Erythroblast (primary cell): ENCODE measurements around the gene ATG9A.
A peak's percentile ranks its signal among the peaks of the same experiment; 100 is the strongest.

Experiments
- DNase-seq, 2 experiments: peaks; one replicate each; lab custom pipeline; 2025; lab: John Stamatoyannopoulos, UW
- GATA1 ChIP-seq: IDR thresholded peaks from 2 replicates; pipeline ENCODE4 v1.6.1; 2011; ENCODE audit warnings: low read depth, mild to moderate bottlenecking, control low read depth, low read length, moderate library complexity
- POLR2A ChIP-seq: IDR thresholded peaks from 2 replicates; pipeline ENCODE4 v1.6.1; 2011; ENCODE audit warnings: mild to moderate bottlenecking, low read length

Gene ATG9A, protein sequence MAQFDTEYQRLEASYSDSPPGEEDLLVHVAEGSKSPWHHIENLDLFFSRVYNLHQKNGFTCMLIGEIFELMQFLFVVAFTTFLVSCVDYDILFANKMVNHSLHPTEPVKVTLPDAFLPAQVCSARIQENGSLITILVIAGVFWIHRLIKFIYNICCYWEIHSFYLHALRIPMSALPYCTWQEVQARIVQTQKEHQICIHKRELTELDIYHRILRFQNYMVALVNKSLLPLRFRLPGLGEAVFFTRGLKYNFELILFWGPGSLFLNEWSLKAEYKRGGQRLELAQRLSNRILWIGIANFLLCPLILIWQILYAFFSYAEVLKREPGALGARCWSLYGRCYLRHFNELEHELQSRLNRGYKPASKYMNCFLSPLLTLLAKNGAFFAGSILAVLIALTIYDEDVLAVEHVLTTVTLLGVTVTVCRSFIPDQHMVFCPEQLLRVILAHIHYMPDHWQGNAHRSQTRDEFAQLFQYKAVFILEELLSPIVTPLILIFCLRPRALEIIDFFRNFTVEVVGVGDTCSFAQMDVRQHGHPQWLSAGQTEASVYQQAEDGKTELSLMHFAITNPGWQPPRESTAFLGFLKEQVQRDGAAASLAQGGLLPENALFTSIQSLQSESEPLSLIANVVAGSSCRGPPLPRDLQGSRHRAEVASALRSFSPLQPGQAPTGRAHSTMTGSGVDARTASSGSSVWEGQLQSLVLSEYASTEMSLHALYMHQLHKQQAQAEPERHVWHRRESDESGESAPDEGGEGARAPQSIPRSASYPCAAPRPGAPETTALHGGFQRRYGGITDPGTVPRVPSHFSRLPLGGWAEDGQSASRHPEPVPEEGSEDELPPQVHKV

DNA sequence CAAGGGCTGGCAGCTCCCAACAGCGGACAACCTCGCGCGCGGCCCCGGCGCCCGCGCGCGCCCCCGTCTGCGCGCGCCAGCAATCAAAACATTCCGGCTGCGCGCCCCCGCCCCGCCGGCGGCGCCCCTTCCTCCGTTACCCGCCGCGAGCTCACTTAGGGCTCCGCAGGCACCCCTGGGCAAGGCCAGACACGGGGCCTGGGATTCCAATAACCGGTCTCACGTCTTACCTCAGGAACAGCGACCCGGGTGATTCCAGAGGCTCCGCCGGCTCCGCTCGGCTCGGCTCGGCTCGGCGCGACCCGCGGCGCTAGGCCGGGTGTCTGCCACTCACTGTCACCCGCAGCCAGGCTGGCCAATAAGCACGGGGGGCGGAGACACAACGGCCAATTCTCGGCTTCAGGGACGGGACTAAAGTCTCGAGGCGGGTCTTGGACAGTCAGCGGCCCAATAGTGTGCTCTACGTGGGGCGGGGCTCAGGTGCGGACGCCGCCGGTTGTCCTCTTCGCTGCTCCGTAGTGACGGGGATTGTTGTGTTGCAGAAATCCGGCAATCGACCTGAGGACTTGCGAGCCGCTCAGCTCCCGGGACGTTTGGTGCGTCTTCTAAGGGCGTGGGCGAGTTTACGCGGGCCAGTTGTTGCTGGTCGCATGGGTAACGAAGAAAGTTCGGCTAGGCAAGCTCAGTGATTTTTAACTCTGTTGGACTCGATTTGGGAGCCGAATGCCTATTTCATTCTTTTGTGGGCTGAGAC is at the start of gene ATG9A, which contains the start of gene ANKZF1:
Gene ATG9A (minus strand): TSS at position 332 of the 754 bp plus-strand sequence. CDS start 1,612 bp downstream, outside the sequence.
Gene ANKZF1 (plus strand): TSS at position 502 of the 754 bp plus-strand sequence. CDS start 452 bp downstream, outside the sequence.
- peak; percentile 99 for DNase-seq
- TF ChIP-seq POLR2A (peak; percentile 93), GATA1 (no peak)

DNA sequence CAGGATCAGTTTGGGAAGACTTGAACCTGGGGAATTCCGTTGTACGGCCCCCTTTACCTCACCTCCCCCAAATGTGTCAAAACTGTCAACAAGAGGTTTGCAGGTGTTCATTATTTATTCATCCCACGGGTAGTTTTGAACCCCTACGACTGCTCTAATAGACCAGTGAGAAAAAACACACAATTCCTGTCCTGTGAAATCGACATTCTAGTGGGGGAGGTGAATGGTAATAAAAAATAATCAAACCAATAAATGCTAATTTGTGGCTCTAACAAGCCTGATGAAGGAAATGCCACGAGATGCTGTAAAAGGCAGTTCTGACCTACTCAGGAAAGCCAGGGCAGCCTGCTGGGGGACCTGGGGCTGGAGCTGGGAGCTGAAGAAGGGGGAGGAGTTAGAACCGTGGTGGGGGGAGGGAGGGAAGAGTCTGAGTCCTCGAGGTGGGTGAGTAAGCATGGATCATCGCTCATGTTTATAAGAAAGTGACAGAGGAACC is 49.3 kb upstream of the ATG9A start:
- no peak for TF ChIP-seq POLR2A
- no peak for TF ChIP-seq GATA1
- no peak for DNase-seq

DNA sequence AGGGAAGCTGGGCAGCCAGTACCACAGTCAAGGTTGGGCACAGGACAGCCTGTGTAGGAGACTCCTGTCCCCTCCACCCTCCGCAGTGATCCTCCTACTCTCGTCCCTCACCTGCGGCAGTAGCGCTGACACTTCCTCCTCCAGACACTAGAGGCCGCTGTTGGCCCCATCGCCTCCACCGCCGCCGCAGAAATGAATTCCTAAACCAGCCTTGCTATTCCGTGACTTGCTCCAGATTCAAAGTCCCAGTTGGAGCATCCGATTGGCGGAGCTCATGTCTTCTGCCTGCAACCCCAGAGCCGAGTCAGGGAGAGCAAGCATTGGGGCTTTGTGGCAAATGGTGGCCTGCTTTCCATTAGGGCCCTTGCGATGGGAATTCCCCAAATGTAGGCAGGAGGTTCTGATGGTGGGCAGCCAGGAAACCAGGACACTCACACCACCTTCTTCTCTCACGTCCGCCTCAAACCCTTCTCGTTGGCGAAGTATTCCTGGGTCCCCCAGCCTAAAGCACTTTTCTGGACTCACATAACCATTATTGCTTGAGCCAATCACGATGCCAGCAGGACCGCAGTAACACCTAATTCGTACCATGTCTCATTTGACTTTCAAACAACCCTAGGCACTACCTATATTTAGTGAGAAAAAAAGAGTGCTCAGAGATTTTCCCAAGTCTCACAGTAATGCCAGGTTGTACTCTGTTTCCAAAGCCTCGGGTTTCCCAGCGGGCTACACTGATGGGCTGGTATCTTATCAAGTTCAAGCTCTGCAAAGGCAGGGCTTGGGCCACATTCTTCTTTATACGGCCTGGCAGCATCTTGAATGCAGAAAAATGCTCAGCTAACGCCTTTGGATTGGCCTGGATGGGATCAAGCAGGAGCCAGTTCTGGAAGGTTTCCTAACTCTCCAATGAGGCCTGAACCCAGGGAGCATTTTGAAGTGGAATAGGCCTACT is 48.5 kb upstream of the ATG9A start:
- no peak for TF ChIP-seq POLR2A
- TF ChIP-seq GATA1: no peak
- DNase-seq: peak; percentile 76 to 90

DNA sequence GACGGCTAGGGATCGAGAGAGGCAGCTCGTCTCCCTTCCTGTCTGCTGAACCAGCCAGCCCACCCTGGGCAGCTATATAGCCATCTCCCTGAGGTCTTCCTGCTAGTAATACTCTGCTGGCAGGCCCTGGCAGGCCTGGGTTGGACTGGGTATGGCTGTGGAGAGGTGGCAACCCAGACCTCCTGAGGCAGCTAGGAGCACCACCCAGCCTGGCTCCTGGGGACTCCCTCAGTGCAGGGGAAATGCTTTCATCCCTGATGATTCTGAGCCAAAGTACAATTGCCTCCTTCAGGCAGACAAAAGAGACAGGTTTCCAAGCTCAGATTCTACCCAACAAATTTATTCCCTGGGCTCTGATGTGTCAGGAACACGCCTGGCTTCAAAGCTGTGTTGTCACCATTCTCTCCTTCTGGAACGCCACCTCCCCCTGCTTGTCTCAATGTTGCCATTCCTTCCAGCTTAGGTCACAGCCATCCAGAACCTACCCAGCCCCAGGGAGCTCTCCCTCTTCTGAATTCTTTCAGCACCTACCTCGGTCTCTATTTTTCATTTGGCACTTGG is 45.0 kb upstream of the ATG9A start:
- TF ChIP-seq POLR2A (no peak), GATA1 (no peak)
- DNase-seq: no peak

DNA sequence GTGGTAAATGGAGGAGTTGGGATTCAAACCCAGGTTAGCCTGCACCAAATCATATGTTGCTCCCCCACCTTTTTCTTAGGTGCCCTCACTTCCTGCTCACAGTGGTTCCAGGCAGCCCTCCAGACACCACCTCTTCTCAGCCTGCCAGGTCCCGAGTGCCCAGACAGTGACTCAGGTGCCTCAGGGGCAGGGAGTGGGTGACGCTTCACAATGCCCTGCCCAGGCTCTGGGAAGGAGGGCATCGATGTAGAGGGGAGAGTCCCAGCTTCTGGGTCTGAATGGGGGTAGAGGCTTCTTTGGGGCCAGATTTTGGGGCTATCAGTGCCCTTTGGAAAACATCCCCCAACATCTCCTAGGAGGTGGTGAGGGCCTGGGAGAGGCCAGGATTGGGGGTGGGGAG is 44.5 kb upstream of the ATG9A start:
- no peak for DNase-seq
- TF ChIP-seq GATA1 (no peak), POLR2A (no peak)

DNA sequence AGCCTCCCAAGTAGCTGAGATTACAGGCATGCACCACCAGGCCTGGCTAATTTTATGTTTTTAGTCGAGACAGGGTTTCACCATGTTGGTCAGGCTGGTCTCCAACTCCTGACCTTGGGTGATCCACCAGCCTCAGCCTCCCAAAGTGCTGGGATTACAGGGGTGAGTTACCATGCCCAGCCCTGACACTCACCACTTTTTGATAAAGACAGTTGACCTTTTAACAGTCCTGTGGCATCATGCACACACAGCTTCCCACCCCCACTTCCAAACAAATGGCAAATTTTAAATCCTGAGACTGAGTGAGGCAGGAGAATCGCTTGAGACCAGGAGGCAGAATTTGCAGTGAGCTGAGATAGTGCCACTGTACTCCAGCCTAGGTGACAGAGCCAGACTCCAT is 43.6 kb upstream of the ATG9A start:
- peak in 1 of 2 experiments; percentile 52 for DNase-seq
- no peak for TF ChIP-seq GATA1

DNA sequence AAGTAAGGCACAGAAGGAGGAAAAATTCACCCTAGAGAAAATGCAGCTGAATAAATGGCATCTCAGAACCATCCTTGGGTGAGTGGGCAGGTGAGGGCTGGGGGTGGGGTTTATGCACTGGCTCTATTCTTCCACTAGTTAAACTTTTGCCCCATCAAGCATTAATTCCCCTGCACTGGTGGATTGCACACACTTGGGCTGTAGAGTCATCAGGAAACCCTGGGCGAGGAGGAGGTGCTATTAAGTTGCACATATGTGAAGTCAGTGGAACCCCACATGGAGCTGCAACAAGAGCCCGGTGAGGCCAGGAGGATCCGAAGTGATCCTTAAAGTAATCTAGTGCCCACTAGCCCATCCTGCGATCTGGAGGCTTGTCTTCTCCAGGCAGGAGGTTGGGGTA is 42.9 kb upstream of the ATG9A start:
- no peak for DNase-seq
- TF ChIP-seq POLR2A (no peak), GATA1 (no peak)

DNA sequence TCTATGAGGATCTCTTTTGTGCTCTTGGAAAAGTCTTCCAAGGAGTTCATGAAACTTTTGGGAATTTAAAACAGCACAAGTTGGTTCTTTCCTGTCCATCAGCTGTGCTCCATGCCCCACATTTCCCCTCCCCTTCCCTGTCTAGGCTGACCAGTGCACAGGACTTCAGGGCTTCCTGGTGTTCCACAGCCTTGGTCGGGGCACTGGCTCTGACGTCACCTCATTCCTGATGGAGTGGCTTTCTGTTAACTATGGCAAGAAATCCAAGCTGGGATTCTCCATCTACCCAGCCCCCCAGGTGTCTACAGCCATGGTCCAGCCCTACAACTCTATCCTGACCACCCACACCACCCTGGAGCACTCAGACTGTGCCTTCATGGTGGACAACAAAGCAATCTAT is 41.6 kb upstream of the ATG9A start:
- no peak for DNase-seq
- no peak for TF ChIP-seq GATA1
- TF ChIP-seq POLR2A: no peak

DNA sequence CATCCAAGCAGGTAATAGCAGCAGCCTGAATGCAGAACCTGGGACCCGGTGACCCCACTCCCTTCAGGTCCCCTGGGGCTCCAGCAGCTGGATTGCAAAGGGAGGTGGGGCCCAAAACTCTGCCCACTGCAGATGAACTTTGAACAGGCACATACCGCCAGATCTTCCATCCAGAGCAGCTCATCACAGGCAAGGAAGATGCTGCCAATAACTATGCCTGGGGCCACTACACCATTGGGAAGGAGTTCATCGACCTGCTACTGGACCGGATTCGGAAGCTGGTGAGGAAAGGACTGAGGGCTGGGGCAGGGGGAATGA is 40.6 kb upstream of the ATG9A start:
- no peak for DNase-seq
- no peak for TF ChIP-seq POLR2A
- no peak for TF ChIP-seq GATA1

DNA sequence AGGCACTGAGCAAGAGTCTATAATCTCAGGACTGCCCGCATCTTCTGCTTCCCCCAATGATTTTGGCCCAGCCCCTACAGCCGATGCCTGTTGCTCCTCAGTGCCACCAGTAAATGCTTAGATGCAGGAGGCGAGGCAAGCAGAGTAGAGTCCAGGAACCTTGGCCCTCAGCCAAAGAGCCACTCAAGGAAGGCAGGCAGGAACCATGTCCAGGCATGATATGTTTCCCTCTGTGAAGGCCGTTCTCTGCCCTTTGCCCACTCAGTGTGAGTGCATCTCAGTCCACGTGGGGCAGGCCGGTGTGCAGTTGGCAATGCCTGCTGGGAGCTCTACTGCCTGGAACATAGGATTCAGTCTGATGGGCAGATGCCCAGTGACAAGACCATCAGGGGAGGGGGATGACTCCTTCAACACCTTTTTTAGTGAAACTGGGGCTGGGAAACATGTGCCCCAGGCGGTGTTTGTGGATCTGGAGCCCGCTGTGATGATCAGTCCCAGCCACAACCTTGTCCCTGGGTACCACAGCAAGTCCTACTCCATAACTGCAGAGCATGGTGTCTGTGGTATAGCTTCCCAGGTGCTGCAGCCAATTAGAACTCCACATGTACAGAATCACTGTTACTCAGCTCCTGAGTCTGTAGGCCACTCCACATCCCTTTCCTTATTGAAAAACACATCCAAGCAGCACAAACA is 40.1 kb upstream of the ATG9A start:
- DNase-seq: no peak
- TF ChIP-seq POLR2A: no peak
- no peak for TF ChIP-seq GATA1

DNA sequence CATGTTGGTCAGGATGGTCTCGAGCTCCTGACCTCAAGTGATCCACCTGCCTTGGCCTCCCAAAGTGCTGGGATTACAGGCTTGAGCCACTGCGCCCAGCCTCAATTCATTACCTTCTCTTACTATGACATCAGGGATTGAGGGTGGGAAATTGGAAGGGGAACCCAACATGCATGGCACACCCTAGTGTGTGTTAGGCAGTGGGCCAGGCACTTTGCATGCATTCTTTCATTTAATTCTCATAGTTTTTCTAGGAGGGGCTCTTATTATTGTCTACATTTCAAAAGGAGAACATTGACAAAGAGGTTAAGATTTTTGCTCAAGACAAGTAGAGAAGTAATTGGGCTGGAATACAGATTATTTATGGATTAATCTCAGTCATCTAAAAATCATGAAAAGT is 38.9 kb upstream of the ATG9A start:
- TF ChIP-seq GATA1: no peak
- no peak for TF ChIP-seq POLR2A
- no peak for DNase-seq
